ENCODE data around the gene CDC25C.

DNA sequence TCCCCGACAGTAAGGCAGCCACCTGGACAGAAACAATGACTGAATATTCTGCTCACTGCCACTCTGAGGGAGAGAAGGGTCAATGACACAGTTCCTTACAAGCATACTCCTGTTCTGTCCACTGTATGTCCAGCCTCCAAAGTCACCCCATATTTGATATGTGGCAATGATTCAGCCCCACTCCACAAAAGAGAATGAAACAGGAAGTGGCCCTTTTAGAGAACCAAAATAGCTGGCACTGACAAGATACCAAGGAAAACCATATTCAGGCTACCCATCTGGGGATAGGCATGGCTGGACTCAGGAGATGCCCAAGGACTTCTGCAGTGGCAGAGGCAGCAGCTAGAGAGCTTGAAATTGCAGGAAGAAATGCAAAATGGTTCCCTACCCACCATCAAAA lies 44.4 kb downstream of the CDC25C start:
- TF ChIP-seq EZH2 (IDR thresholded peaks at IDR 0.05; ENCODE audit: insufficient read depth, poor library complexity, severe bottlenecking) (no peak), EZH2phosphoT487 (IDR thresholded peaks at IDR 0.05; ENCODE audit: insufficient read depth, low read depth) (no peak)

All from GM23248 (cell line).